Right lung (tissue), 10 donors: ENCODE data around the gene LPAR6. TPM values are rescaled to one million over a fixed set of nuclear protein-coding genes. Genes with fewer than 3 reads are reported as not detected.
A peak's percentile ranks its signal among the peaks of the same experiment; 100 is the strongest.
"Not testable (repeated sequence)": the region's sequence is repeated elsewhere in the genome, so short reads cannot be mapped to it uniquely, and the experiment has no call there.

Experiments
- DNase-seq, 2 donors: peaks; one replicate each; pipeline ENCODE4 v3.0.0-alpha.2; 2013
- long read RNA-seq, 8 donors: transcript quantifications; one replicate each; lab custom pipeline, GENCODE V29; 2026
- polyA plus RNA-seq, 5 donors: library from polyadenylated mRNA; unstranded; fragments of 120-200 nt; gene quantifications; one replicate each; pipeline versions ENCODE4 v1.2.1 to v1.2.3, GENCODE V29; 2013; ENCODE audit warnings: inconsistent platforms in 1 of 5, low replicate concordance in 1 of 5; ENCODE audit not compliant: insufficient read length in 5 of 5, insufficient read depth in 1 of 5

Gene LPAR6, protein sequence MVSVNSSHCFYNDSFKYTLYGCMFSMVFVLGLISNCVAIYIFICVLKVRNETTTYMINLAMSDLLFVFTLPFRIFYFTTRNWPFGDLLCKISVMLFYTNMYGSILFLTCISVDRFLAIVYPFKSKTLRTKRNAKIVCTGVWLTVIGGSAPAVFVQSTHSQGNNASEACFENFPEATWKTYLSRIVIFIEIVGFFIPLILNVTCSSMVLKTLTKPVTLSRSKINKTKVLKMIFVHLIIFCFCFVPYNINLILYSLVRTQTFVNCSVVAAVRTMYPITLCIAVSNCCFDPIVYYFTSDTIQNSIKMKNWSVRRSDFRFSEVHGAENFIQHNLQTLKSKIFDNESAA
- polyA plus RNA-seq: 10 to 100 TPM; 43.5 to 63.0 (median 60.4) TPM
- long read RNA-seq, donor 1, partial matches to known transcripts: 0 of 3 reads
- long read RNA-seq, donor 1, other reads (novel, unspliced or antisense): 0 of 3 reads
- long read RNA-seq, donor 2, partial matches to known transcripts: 0 of 1 reads
- long read RNA-seq, donor 2, other reads (novel, unspliced or antisense): 0 of 1 reads
- long read RNA-seq, donor 3, partial matches to known transcripts: 6 of 6 reads
- long read RNA-seq, donor 3, other reads (novel, unspliced or antisense): 0 of 6 reads
- long read RNA-seq, donor 4, partial matches to known transcripts: 6 of 8 reads
- long read RNA-seq, donor 4, other reads (novel, unspliced or antisense): 0 of 8 reads
- long read RNA-seq, donor 5, partial matches to known transcripts: 0 of 1 reads
- long read RNA-seq, donor 5, other reads (novel, unspliced or antisense): 0 of 1 reads
- long read RNA-seq, donor 6, partial matches to known transcripts: 8 of 8 reads
- long read RNA-seq, donor 6, other reads (novel, unspliced or antisense): 0 of 8 reads
- long read RNA-seq, donor 7, partial matches to known transcripts: 67 of 67 reads
- long read RNA-seq, donor 7, other reads (novel, unspliced or antisense): 0 of 67 reads
- long read RNA-seq, donor 8: 0 reads

DNA sequence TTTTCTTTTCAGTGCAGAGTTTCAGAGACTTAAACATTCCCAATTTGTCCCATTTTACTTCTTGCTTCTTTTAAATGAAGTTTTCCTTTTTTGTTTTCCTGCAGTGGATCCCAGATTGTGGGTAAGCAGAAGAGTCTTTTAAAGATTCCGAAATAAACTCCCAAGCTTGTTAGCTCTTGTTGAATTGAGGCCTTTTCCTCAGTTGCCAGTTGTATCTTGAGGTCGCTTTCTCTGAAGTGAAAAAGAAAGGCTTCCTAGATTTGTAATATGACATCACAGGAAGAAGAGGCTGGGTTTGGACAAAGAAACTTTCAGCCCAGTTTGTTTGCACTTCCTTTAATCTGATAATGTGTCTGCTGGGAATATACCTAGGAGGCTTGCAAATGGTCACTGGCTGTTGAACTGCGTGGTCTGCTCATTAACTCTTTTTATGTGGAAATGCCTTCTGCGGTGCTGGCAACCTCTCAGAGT, at the start of gene LPAR6:
TSS of gene LPAR6 (minus strand) at position 233 of the 471 bp plus-strand sequence. CDS start 690 bp downstream, outside the sequence.
- peak; percentile 75 to 77 for DNase-seq

DNA sequence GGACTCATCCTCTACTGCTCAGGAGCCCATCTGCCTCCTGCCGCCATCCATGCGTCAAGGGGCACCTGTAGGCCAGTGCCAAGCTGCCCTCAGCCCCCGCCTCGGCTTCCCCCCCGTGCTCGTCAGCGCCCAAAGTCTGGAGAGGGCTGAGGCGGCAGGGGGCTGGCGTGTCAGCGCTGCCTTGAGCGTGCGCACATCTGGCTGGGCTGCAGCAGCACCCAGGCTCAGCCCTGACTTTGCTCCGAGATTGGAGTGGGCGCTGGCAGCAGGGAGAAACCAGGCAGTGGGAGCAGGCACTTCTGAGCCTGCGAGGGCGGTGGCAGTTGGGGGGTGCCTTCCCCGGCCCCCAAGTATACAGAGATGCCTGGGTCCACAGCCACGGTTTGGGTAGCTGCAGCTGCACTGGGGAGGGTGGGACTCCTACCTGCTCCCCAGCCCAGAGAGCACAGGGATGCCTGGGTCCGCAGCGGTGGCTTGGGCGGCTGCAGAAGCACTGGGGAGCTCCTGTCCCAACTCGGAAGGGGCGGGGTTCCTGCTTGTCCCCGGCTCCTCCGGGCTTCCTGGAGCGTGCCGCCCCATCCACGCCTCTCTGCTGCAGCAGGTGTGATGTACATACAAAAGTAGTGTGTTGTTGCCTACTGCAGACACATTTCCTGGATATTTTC, 44.8 kb upstream of the LPAR6 start:
- DNase-seq: no peak

DNA sequence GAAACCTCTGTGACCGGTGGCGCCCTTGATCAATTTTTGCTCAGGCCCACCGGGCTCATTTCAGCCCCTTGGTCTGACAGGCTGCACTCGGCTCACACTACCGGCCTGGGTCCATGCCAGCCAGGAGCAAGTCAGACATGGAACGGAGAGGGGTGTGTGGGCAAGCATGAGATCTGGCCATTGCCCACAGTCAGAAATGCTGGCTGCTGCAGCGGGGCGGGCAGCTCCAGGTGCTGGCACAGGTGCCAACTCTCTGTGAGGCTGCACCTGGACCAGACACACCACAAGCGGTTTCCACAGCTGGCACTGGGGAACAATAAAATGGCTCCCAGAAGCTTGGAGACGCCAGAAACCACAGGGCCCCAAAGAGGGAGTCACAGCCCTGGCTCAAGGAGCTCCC, 43.6 kb upstream of the LPAR6 start:
- no peak for DNase-seq

DNA sequence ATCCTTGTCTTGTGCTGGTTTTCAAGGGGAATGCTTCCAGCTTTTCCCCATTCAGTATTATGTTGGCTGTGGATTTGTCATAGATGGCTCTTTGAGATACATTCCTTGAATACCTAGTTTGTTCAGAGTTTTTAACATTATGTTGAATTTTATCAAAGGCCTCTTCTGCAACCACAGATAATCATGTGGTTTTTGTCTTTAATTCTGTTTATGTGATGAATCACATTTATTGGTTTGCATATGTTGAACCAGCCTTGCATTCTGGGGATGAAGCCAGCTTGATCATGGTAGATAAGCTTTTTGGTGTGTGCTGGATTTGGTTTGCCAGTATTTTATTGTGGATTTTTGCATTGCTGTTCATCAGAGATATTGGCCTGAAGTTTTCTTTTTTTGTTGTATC, 38.3 kb upstream of the LPAR6 start:
- not testable (repeated sequence) for DNase-seq

DNA sequence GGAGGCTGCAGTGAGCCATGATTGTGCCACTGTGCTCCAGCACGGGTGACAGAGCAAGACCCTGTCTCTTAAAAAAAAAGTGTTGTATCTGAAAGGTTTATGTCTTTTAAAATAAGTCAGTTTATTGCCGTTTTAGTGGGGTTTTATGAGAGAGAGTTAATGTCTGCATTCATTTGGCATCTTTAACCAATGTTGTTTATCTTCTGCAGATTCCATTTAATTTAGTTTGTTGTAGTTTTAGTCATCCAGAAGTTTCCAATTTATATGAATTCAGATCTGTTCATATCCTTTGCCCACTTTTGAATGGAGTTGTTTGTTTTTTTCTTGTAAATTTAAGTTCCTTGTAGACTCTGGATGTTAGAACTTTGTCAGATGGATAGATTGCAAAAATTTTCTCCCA, 36.7 kb upstream of the LPAR6 start:
- no peak for DNase-seq

DNA sequence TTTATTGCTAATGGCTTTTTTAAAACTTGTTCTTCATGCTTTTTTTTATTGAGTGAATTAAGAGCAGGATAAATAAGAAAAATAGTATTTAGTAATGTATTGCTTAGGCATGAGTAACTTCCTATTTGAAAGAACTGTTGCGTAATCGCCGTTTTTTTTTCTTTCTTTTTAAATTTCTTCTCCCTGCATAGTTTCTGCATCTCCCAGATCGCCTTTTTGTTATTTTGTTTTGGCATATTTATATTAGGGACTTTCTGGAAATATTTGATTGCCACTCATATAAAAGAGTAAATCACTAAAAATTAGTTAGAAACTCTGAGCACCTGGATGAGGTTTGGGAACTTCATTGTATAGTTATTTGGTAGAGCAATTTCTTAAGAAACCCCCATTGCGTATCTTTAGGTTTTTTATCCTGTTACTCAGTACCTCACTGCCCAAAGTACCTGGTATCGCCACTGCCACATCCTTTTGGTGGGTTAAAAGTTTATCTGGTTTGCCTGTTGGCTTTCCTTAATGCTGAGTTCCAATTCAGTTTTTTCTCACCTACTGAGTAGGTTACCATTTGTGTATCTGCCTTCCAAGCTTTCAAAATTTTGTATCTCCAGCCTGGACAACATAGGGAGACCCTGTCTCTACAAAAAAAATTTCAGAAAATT, 36.2 kb upstream of the LPAR6 start:
- DNase-seq: no peak

DNA sequence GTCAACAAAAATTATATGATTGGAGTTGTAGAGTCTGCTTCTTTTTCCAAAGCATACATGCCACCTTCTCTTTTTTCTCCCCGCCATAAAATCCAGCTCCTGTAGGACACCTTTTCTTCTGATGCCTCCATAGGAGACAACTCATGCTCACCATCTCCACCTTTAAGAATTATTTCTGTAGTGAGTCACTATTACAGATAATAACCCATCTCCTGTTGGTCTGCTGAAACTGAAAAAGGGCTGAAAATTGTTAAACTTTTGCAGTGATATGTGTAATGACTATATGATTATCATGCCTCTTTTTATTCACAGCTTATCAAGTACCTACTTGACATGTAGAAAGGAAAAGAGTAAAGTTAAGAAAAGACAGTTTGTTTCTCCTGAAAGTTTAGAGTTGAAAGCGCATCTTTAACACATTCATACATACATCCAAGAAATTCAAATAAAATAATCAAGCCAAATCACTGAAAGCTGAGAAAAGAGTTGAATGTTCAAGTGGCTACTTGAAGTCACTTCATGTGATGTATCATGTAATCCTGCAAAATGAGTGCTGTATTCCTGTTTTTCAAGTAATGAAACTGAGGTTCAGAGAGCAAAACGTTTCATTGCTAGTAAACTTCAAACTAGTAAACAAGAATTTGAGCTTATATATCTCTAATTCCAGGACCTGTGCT, 35.5 kb upstream of the LPAR6 start:
- DNase-seq: no peak

DNA sequence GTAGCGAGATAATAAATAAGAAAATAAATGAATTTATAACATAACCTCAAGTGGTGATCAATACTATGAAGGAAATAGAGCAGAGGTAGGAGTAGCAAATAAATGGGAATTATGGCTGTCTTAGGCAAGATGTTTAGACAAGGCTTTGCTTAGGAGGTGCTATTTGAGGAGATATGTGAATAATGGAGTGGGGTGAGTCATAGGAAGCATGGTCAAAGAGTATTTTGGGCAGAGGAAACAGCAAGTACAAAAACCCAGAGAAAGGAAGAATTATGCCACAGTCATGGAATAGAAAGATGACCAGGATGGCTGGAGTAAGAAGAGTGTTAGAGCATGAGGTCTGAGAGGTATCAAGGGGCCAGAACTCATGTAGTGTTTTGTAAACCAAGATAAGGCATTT, 33.6 kb upstream of the LPAR6 start:
- DNase-seq: no peak

DNA sequence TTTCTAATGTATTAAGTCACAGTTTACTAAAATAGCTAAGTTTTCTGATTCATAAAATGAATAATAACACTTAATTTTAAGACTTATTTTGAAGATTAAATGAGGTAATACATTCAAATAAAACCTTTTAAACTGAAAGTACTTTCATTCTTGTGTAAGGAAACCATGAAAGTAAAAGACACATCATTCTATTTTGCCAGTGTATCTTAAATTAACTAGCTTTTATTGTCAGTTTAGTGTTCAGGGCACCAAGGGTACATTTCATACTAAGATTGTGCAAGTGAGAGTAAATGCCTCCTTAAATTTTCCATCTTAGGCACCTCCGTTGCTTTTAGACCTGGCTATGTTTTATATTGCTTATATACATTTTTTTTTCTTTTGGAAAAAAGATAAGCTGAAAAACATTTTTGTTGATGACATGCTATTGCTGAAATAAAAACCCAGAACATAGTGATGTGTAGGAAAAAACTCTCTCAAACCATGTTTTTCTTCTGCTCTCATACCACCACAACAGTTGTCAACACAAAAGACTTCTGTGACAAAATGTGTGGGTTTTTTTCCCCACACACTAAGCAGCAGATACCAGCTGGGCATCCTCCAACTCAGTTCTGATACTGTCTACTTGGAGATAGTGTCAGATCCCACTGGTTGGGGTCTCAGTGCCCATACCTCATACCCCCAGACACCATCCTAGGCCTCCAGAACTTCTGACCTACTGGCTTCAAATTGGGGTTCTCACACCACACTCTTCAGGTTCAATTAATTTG, 30.7 kb upstream of the LPAR6 start:
- DNase-seq: no peak

DNA sequence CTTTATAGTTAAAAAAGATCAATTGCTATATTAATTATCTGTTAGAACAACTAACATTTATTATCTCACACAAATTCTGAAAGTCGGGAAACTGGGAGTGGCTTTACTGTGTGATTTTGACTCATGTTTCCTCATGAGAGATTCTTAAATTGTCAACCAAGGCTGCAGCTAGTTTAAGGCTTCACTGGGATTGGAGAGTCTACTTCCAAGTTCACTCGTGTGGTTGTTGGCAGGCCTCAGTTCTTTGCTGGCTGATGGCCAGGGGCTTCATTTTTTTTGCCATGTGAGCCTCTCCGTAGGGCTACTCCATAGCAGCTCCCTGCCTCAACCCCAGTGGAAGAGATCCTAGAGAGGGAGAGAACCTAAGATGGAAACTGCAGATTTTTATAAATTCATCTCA, 24.5 kb upstream of the LPAR6 start:
- peak; percentile 43 to 51 for DNase-seq

DNA sequence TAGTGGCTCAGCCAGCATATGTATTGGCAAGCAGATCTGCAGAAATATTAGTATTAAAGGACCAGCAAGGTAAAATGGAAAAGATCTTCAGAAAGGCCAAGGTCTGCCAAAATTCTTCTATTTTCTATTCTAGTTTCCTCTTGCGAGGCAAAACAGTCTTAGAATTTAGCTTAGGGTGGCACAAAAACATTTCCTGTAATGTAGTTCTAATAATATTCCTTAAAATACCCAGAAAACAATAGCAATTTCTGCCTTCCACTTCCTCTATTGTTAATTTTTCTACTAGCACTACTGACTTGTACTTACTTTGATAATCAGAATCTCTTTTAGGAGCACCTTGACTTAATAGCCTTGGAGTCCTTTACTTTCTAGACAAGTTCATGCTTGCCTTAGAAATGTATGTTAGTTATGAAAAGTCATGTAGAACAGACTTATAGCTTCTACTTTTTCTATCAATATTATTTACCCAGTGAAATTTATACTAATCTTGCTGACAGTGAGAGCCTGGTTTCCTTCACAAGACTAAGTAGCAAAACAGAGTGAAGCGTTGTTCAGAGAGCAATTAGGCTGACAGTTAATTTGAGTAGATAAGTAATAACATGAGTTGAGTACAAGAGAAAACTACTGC, 23.9 kb upstream of the LPAR6 start:
- DNase-seq: no peak

DNA sequence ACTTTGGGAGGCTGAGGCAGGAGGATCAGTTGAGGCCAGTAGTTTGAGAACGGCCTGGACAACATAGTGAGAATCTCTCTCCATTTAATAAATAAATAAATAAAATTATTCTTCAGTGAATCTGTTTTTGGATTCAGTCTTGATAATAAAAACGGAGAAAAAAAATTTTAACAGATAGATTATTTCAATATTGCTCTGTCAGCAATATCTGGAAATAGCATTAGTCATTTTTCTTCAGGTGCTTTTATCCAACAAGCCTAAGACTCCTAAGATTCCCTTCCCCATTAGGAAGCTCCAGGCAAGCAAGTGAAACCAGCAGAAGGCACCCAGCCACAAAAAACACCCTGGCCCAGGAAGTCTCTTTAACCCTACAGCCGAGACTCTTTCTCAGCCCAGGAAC, 21.3 kb upstream of the LPAR6 start:
- DNase-seq: no peak

DNA sequence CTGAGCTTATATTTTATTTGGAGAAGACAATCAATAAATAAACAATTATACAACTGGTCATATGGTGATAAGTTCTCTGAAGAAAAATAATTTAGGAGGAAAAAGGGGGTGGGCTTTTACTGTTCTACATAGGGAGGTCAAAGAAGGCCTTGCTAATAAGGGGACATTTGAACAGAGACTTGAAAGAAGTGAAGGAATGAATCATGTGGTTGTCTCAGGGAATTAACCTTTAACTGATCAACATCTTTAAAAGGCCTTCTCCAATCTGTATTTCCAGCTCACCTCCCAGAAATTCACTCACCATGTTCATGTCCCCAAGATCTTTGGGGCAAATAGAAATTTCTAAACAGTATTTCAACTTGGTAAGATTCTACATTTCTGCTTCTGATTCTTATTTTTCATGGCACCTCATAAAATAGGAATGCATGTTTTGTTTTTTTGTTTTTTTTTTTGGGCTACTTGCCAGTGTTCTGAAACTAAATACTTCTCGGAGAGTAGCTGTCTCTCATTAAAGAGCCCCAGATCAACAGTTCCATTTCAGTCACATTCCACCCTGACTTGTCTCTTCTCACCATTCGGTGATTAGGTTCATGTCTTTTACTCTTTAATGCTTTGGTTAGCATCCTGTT, 19.2 kb upstream of the LPAR6 start:
- DNase-seq: no peak

DNA sequence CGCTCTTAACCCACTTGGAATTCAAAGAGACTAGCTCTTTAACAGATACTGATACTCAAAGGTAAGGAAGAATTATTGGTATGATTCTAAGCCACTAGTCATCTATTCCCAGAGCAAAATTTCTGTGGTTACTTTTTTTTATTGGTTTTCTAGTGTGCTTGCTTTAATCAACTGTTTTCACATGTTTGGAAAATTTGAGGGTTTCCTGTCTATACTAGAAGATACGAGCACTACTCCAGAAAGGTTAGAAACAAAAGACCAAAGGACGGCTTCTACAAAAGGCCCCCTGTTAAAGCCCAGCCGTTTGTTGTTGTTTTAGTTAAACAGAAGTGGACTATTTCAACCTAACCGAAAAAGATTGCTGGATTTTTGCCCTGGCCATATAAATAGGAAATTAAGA, 18.5 kb upstream of the LPAR6 start:
- DNase-seq: no peak

DNA sequence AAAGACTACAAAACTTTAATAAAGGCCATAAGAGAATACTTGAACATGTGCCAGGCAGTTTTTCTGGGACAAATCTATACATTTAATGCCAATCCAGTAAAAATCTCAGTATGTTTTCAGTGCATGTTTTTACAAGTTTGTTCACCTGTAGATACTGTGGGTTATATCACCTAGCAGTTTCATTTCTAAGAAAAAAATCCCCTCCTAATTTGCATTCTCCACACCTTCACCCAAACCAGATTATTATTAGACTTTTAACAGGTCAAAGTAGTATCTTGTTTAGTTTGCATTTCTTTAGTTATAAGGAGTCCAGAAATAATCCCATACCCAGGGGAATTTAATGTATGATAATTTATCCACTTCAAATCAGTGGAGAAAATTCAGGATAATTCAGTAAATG, 17.0 kb upstream of the LPAR6 start:
- DNase-seq: no peak

DNA sequence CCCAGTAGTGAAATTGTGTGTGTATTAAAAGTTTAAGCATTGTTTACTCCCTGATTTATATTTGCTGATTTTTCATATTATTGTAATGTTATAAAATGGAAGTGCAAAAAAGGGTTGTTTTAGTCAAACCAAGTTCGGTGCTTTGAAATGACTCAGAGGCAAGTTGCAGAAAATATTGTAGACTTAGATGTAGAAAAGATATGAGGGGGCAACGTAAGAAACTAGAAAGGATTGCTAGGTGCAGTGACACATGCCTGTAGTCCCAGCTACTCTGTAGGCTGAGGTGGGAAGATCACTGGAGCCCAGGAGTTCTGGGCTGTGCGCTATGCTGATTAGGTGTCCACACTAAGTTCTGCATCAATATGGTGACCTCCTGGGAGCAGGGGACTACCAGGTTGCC, 16.1 kb upstream of the LPAR6 start:
- no peak for DNase-seq

DNA sequence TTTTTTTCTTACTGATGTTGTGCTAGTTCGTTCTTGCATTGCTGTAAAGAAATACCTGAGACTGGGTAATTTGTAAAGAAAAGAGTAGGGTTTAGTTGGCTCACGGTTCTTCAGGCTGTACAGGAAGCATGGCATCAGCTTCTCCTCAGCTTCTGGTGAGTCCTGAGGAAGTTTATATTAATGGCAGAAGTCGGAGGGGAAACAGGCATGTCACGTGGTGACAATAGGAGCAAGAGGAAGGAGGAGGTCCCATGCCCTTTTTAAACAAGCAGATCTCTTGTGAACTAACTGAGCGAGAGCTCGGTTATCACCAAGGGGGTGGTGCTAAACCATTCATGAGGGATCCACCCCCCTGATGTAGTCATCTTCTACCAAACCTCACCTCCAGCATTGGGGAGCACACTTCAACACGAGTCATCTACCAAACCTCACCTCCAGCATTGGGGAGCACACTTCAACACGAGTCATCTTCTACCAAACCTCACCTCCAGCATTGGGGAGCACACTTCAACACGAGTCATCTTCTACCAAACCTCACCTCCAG, 13.9 kb upstream of the LPAR6 start:
- DNase-seq: not testable (repeated sequence)

DNA sequence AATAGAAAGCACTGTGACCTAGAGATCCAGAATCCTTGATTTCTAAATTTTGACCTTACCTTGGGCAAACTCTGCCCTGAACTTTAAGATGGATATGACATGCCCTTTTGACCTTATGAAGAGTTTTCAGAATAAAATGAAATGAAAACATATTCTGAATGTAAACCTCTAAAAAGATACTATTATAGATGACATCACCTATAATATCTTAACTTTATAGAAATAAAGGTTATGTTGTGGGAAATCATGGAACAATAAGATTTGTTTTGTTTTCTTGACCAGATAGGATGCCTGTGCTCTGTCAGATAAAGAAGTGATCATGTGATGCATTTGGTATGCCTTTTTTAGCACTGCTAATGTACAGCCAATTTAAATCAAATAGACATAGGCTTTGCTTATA, 13.1 kb upstream of the LPAR6 start:
- DNase-seq: no peak

DNA sequence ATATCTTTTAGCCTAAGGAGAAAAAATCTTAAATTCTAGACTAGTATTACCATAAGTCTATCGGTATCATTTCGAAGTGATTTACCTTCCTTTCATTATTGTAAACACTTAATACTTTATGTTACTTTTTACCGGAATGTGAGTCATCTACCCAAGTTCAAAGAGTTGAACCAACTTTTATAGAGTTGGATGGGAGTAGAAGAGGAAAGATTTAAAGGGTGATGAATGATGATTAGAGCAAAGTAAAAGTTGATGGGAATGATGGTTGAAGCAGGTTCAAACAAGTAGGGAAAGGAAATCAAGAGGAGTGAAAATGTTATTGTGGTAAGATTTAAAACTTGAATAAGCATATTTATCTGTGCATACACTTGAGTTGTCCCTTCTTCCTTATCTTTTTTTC, 11.3 kb upstream of the LPAR6 start:
- no peak for DNase-seq
